Measurements from ENCODE around the gene NUDT1.

NUDT1 gene

GRCh38 chr7:2213551-2214215 lies 28.3 kb upstream of the NUDT1 start:
- FAIRE-seq (no peak), DNase-seq (ENCODE audit: insufficient read length, low spot score) (no peak)
- TF ChIP-seq POU2F2 (IDR thresholded peaks at IDR 0.05; ENCODE audit: low read depth, low read length) = no peak
- TF ChIP-seq POLR2A (IDR thresholded peaks at IDR 0.05; ENCODE audit: low read depth, low read length) = no peak
- no peak for TF ChIP-seq PAX5 (IDR thresholded peaks at IDR 0.05; ENCODE audit: insufficient read depth, low read length, severe bottlenecking)
- no peak for TF ChIP-seq SPI1 (IDR thresholded peaks at IDR 0.05; ENCODE audit: low read depth, low read length)
- TF ChIP-seq POLR2AphosphoS5 (IDR thresholded peaks at IDR 0.05; ENCODE audit: low read depth, low read length) = no peak
- no peak for TF ChIP-seq TAF1 (IDR thresholded peaks at IDR 0.05; ENCODE audit: low read depth, low read length)

GRCh38 chr7:2214636-2215035 lies 27.4 kb upstream of the NUDT1 start:
- DNase-seq (ENCODE audit: insufficient read length, low spot score) (no peak), FAIRE-seq (no peak)
- TF ChIP-seq POU2F2 (IDR thresholded peaks at IDR 0.05; ENCODE audit: low read depth, low read length) (no peak), SPI1 (IDR thresholded peaks at IDR 0.05; ENCODE audit: low read depth, low read length) (no peak), PAX5 (IDR thresholded peaks at IDR 0.05; ENCODE audit: insufficient read depth, low read length, severe bottlenecking) (no peak), POLR2AphosphoS5 (IDR thresholded peaks at IDR 0.05; ENCODE audit: low read depth, low read length) (no peak), POLR2A (IDR thresholded peaks at IDR 0.05; ENCODE audit: low read depth, low read length) (no peak), TAF1 (IDR thresholded peaks at IDR 0.05; ENCODE audit: low read depth, low read length) (no peak)

- TF ChIP-seq POU2F2 (IDR thresholded peaks at IDR 0.05; ENCODE audit: low read depth, low read length) (no peak), POLR2A (IDR thresholded peaks at IDR 0.05; ENCODE audit: low read depth, low read length) (no peak), PAX5 (IDR thresholded peaks at IDR 0.05; ENCODE audit: insufficient read depth, low read length, severe bottlenecking) (no peak), POLR2AphosphoS5 (IDR thresholded peaks at IDR 0.05; ENCODE audit: low read depth, low read length) (no peak), SPI1 (IDR thresholded peaks at IDR 0.05; ENCODE audit: low read depth, low read length) (no peak), TAF1 (IDR thresholded peaks at IDR 0.05; ENCODE audit: low read depth, low read length) (no peak)
- DNase-seq (ENCODE audit: insufficient read length, low spot score) = no peak
- no peak for FAIRE-seq
Observed at GRCh38 chr7:2215851-2216250, 26.2 kb upstream of the NUDT1 start.

- DNase-seq (ENCODE audit: insufficient read length, low spot score) (no peak), FAIRE-seq (no peak)
- TF ChIP-seq POLR2AphosphoS5 (IDR thresholded peaks at IDR 0.05; ENCODE audit: low read depth, low read length) (no peak), PAX5 (IDR thresholded peaks at IDR 0.05; ENCODE audit: insufficient read depth, low read length, severe bottlenecking) (no peak), SPI1 (IDR thresholded peaks at IDR 0.05; ENCODE audit: low read depth, low read length) (no peak), TAF1 (IDR thresholded peaks at IDR 0.05; ENCODE audit: low read depth, low read length) (no peak), POLR2A (IDR thresholded peaks at IDR 0.05; ENCODE audit: low read depth, low read length) (no peak), POU2F2 (IDR thresholded peaks at IDR 0.05; ENCODE audit: low read depth, low read length) (no peak)
Observed at GRCh38 chr7:2217206-2217605, 24.8 kb upstream of the NUDT1 start.

- DNase-seq (ENCODE audit: insufficient read length, low spot score) (no peak), FAIRE-seq (no peak)
- TF ChIP-seq POU2F2 (IDR thresholded peaks at IDR 0.05; ENCODE audit: low read depth, low read length) = no peak
- TF ChIP-seq POLR2A (IDR thresholded peaks at IDR 0.05; ENCODE audit: low read depth, low read length) = no peak
- no peak for TF ChIP-seq POLR2AphosphoS5 (IDR thresholded peaks at IDR 0.05; ENCODE audit: low read depth, low read length)
- TF ChIP-seq PAX5 (IDR thresholded peaks at IDR 0.05; ENCODE audit: insufficient read depth, low read length, severe bottlenecking) = no peak
- TF ChIP-seq TAF1 (IDR thresholded peaks at IDR 0.05; ENCODE audit: low read depth, low read length) = no peak
- TF ChIP-seq SPI1 (IDR thresholded peaks at IDR 0.05; ENCODE audit: low read depth, low read length) = no peak
Observed at GRCh38 chr7:2217716-2218443, 24.1 kb upstream of the NUDT1 start.

- DNase-seq (ENCODE audit: insufficient read length, low spot score) (no peak), FAIRE-seq (no peak)
- no peak for TF ChIP-seq POU2F2 (IDR thresholded peaks at IDR 0.05; ENCODE audit: low read depth, low read length)
- TF ChIP-seq SPI1 (IDR thresholded peaks at IDR 0.05; ENCODE audit: low read depth, low read length) = no peak
- no peak for TF ChIP-seq POLR2A (IDR thresholded peaks at IDR 0.05; ENCODE audit: low read depth, low read length)
- TF ChIP-seq PAX5 (IDR thresholded peaks at IDR 0.05; ENCODE audit: insufficient read depth, low read length, severe bottlenecking) = no peak
- TF ChIP-seq POLR2AphosphoS5 (IDR thresholded peaks at IDR 0.05; ENCODE audit: low read depth, low read length) = no peak
- no peak for TF ChIP-seq TAF1 (IDR thresholded peaks at IDR 0.05; ENCODE audit: low read depth, low read length)
Observed at GRCh38 chr7:2218444-2218785, 23.6 kb upstream of the NUDT1 start.

GRCh38 chr7:2219136-2219535 lies 22.9 kb upstream of the NUDT1 start:
- DNase-seq (ENCODE audit: insufficient read length, low spot score) = no peak
- no peak for TF ChIP-seq TAF1 (IDR thresholded peaks at IDR 0.05; ENCODE audit: low read depth, low read length)
- TF ChIP-seq POLR2A (IDR thresholded peaks at IDR 0.05; ENCODE audit: low read depth, low read length) = no peak
- no peak for TF ChIP-seq POLR2AphosphoS5 (IDR thresholded peaks at IDR 0.05; ENCODE audit: low read depth, low read length)
- no peak for TF ChIP-seq PAX5 (IDR thresholded peaks at IDR 0.05; ENCODE audit: insufficient read depth, low read length, severe bottlenecking)
- no peak for TF ChIP-seq POU2F2 (IDR thresholded peaks at IDR 0.05; ENCODE audit: low read depth, low read length)
- TF ChIP-seq SPI1 (IDR thresholded peaks at IDR 0.05; ENCODE audit: low read depth, low read length) = no peak
- no peak for FAIRE-seq

- DNase-seq (ENCODE audit: insufficient read length, low spot score) (no peak), FAIRE-seq (no peak)
Observed at GRCh38 chr7:2219606-2220005, 22.4 kb upstream of the NUDT1 start.

GRCh38 chr7:2220030-2220429 lies 22.0 kb upstream of the NUDT1 start:
- TF ChIP-seq POLR2A (IDR thresholded peaks at IDR 0.05; ENCODE audit: low read depth, low read length) = no peak
- no peak for TF ChIP-seq SPI1 (IDR thresholded peaks at IDR 0.05; ENCODE audit: low read depth, low read length)
- TF ChIP-seq TAF1 (IDR thresholded peaks at IDR 0.05; ENCODE audit: low read depth, low read length) = no peak
- no peak for TF ChIP-seq POLR2AphosphoS5 (IDR thresholded peaks at IDR 0.05; ENCODE audit: low read depth, low read length)
- TF ChIP-seq PAX5 (IDR thresholded peaks at IDR 0.05; ENCODE audit: insufficient read depth, low read length, severe bottlenecking) = no peak
- no peak for TF ChIP-seq POU2F2 (IDR thresholded peaks at IDR 0.05; ENCODE audit: low read depth, low read length)
- FAIRE-seq (no peak), DNase-seq (ENCODE audit: insufficient read length, low spot score) (no peak)

More at GRCh38 chr7:2219606-2220005, 22.4 kb upstream of the NUDT1 start:
- no peak for TF ChIP-seq POLR2A (IDR thresholded peaks at IDR 0.05; ENCODE audit: low read depth, low read length)

Measured in GM12891 (cell line).